ENCODE measurements around the gene PDCD2L.

The PDCD2L gene, protein sequence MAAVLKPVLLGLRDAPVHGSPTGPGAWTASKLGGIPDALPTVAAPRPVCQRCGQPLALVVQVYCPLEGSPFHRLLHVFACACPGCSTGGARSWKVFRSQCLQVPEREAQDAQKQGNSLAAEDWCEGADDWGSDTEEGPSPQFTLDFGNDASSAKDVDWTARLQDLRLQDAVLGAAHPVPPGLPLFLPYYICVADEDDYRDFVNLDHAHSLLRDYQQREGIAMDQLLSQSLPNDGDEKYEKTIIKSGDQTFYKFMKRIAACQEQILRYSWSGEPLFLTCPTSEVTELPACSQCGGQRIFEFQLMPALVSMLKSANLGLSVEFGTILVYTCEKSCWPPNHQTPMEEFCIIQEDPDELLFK

DNA sequence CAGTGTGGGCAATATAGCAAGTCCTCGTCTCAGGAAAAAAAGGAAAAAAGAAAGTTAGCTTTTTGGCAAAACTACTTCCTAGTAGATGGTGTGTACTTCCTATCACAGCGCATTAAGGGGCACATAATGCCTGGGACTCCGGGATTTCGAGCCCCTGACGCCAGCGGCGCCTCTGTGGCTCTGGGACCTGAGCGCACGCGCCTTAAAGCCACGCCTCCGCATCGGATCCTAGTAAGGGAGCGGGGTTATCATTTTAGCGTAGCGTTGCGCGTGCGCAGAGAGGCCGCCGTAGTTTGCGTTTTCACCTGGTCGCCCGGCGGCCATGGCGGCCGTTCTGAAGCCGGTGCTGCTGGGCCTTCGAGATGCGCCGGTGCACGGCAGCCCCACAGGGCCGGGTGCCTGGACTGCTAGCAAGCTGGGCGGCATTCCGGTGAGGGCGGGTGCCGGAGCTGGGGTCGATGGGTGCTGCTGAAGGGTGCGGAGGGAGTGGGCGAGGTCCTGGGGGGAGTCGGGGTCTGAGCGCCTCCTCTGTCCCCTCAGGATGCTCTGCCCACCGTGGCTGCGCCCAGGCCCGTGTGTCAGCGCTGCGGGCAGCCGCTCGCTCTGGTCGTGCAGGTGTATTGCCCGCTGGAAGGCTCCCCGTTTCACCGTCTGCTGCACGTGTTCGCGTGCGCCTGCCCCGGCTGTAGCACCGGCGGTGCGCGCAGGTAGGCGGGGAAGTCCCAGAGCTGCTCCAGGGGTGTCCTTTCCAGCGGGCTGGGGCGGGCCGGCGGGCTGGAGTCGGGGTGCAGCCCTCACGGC lies at the start of gene PDCD2L:
PDCD2L (plus strand) TSS at position 291 of the 801 bp plus-strand sequence; CDS start at position 323, 32 bp downstream.
- Mint-ChIP-seq H3K4me3 (peak within 1 kb of the TSS; percentile 97), H3K27me3 (no peaks in the 10 kb centered on the region), H3K4me1 (ENCODE audit: low read depth) (peaks cover 17% of the 10 kb centered on the region), H3K9me3 (no peaks in the 10 kb centered on the region), H3K27ac (peak within 1 kb of the TSS; percentile 83), H3K36me3 (ENCODE audit: low read depth) (peaks cover 29% of the 10 kb centered on the region)
- intact Hi-C loops (cut with micrococcal nuclease), result loop anchor here (2.0 kb wide), 1 partner anchor 24 kb away; the partner anchor contains the start of gene UBA2

DNA sequence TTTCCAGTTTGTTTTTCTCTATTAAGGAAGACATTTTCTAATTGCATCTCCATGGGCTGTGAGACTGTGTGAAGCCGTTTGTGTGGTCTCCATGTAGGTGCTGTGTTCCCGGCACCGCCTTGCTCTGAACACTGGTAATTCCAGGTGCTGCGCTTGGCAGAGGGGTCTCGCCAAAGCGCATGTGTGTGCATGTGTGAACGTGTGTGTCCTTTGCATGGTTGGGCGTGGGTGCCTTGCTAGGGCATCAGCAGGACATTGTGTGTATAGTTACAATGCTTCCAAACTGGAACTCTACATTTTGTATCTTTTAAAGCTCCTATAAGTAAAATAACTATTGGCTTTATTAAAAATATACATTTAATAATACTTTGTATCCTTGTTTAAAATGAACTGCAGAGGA lies 49.0 kb upstream of the PDCD2L start:
- no peaks in the 10 kb centered on the region for H3K27me3 Mint-ChIP-seq
- no peaks in the 10 kb centered on the region for H3K9me3 Mint-ChIP-seq
- no peak overlapping the region for H3K4me3 Mint-ChIP-seq
- H3K4me1 Mint-ChIP-seq (ENCODE audit: low read depth), result peaks cover 21% of the 10 kb centered on the region
- intact Hi-C loops (cut with micrococcal nuclease), result no loop called here
- H3K27ac Mint-ChIP-seq, result no peak overlapping the region
- H3K36me3 Mint-ChIP-seq (ENCODE audit: low read depth), result peaks cover 45% of the 10 kb centered on the region

- H3K4me1 Mint-ChIP-seq (ENCODE audit: low read depth), result peaks cover 26% of the 10 kb centered on the region
- peaks cover 37% of the 10 kb centered on the region for H3K36me3 Mint-ChIP-seq (ENCODE audit: low read depth)
- H3K27ac Mint-ChIP-seq, result no peak overlapping the region
- no peaks in the 10 kb centered on the region for H3K9me3 Mint-ChIP-seq
- H3K27me3 Mint-ChIP-seq, result no peaks in the 10 kb centered on the region
- intact Hi-C loops (cut with micrococcal nuclease), result no loop called here
- H3K4me3 Mint-ChIP-seq, result no peak overlapping the region
Observed at GRCh38 chr19:34356875-34357274, 47.3 kb upstream of the PDCD2L start.

DNA sequence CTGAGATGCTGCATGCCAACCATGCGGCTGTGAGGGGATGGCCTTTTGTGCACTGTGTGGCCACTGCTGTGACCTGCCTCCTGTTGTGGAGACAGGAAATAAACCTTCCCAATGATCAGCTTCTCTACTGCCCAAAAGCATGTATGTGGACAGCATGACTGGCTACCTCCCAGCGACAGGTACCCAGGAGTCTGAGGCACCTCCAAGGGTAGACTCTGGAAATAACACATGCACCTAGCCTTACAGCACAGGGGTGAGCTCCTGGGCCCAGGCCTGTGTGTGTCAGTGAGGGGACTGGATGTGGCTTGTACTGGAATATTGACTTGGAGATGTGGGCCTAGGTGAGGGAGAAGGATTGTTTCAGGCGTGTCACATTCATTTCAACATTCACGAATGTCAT lies 46.8 kb upstream of the PDCD2L start:
- Mint-ChIP-seq H3K27me3 (no peaks in the 10 kb centered on the region), H3K9me3 (no peaks in the 10 kb centered on the region), H3K27ac (peak overlapping the region; percentile 90), H3K36me3 (ENCODE audit: low read depth) (peaks cover 33% of the 10 kb centered on the region), H3K4me1 (ENCODE audit: low read depth) (peaks cover 26% of the 10 kb centered on the region), H3K4me3 (no peak overlapping the region)
- intact Hi-C loops (cut with micrococcal nuclease), result no loop called here

DNA sequence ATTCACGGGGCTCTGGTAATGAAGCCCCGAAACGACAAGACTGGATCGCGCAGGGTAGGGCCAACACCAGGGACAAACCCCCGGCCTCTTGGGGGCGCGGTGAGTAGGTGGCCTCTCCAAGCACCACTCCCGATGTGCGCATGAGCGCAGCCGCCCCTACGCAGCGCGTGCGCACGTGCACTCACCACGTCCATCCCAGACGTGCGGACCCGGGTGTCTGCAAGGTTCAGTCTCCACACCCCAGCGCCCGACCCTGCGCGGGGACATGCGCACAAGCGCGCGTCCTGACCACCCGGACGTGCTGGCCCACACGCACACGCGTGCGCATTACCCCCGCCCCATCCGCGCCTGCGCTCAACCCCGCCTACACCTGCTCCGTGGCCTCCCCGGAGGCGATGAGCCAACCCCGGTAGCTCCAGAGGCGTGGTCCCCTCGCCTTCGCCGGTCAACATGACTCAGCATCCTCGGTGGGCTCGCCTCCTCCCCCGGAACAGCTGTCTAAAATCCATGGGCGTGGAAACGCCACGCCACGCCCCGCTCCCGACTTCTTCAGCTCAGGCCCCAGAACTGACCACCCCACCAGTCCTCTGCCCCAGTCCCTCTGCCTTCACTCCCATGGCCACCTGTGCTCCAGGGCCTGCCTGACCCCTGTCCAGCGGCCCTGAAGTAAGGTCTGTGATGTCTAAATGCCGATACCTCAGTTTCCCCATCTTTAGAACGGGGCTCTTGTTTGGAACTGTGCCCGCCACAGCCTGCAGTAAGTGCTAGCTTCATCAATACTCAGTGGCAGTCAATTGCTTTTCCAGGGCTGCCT lies 44.9 kb upstream of the PDCD2L start:
- Mint-ChIP-seq H3K4me1 (ENCODE audit: low read depth) (peaks cover 30% of the 10 kb centered on the region), H3K27ac (peak overlapping the region; percentile 90), H3K9me3 (no peaks in the 10 kb centered on the region), H3K4me3 (peak overlapping the region; percentile 79), H3K27me3 (no peaks in the 10 kb centered on the region), H3K36me3 (ENCODE audit: low read depth) (peaks cover 19% of the 10 kb centered on the region)
- intact Hi-C loops (cut with micrococcal nuclease), result no loop called here

DNA sequence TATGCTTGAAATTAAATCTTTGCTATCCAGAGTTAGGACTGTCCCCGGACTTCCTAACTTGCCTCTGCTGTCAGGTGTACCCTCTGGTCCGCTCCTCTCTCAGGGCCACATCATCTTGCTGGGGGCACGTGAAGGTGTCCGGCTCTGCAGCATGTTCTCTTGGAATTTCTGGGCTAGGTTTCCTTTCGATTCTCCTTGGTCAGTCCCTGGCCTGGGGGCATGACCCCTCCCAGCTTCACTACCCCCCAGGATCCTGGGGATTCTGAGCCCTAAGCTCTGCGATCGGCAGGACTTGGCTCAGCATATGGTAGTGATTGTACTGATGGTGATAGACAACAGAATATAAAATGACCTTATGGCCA lies 44.3 kb upstream of the PDCD2L start:
- peaks cover 14% of the 10 kb centered on the region for H3K36me3 Mint-ChIP-seq (ENCODE audit: low read depth)
- peak overlapping the region; percentile 79 for H3K4me3 Mint-ChIP-seq
- intact Hi-C loops (cut with micrococcal nuclease), result no loop called here
- no peaks in the 10 kb centered on the region for H3K9me3 Mint-ChIP-seq
- H3K27me3 Mint-ChIP-seq, result no peaks in the 10 kb centered on the region
- peaks cover 35% of the 10 kb centered on the region for H3K4me1 Mint-ChIP-seq (ENCODE audit: low read depth)
- H3K27ac Mint-ChIP-seq, result peak overlapping the region; percentile 90

- intact Hi-C loops (cut with micrococcal nuclease), result no loop called here
Observed at GRCh38 chr19:34360354-34360909, 43.8 kb upstream of the PDCD2L start.

DNA sequence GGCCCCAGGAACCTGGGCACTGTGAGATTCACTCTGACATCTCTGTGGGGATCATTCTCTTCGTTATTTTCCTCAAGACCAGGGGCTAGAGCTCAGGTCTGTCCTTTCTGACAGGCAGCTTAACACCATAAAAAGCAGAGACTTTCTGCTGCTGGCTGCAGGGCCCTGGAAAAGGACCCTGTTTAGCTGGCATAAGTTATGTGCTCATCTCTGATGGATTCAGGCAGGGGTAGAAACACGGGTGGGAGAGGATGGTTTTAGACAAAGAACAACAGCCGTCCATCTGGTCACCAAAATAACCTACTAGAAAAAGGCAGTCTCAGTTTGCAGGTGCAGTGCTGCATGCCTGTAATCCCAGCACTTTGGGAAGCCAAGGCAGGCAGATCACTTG lies 41.5 kb upstream of the PDCD2L start:
- Mint-ChIP-seq H3K9me3 (no peaks in the 10 kb centered on the region), H3K36me3 (ENCODE audit: low read depth) (peaks cover 11% of the 10 kb centered on the region), H3K27ac (no peak overlapping the region), H3K4me1 (ENCODE audit: low read depth) (peaks cover 57% of the 10 kb centered on the region), H3K27me3 (no peaks in the 10 kb centered on the region), H3K4me3 (no peak overlapping the region)
- intact Hi-C loops (cut with micrococcal nuclease), result no loop called here

More at GRCh38 chr19:34360354-34360909, 43.8 kb upstream of the PDCD2L start:
- Mint-ChIP-seq H3K4me1 (ENCODE audit: low read depth) (peaks cover 35% of the 10 kb centered on the region), H3K27me3 (no peaks in the 10 kb centered on the region), H3K27ac (peak overlapping the region; percentile 90), H3K9me3 (no peaks in the 10 kb centered on the region), H3K36me3 (ENCODE audit: low read depth) (peaks cover 11% of the 10 kb centered on the region), H3K4me3 (peak overlapping the region; percentile 79)

GRCh38 chr19:34363094-34363493 lies 41.1 kb upstream of the PDCD2L start:
- Mint-ChIP-seq H3K36me3 (ENCODE audit: low read depth) (peaks cover 10% of the 10 kb centered on the region), H3K27me3 (no peaks in the 10 kb centered on the region), H3K4me1 (ENCODE audit: low read depth) (peaks cover 60% of the 10 kb centered on the region), H3K4me3 (no peak overlapping the region), H3K9me3 (no peaks in the 10 kb centered on the region), H3K27ac (no peak overlapping the region)
- intact Hi-C loops (cut with micrococcal nuclease), result no loop called here

- peaks cover 6% of the 10 kb centered on the region for H3K36me3 Mint-ChIP-seq (ENCODE audit: low read depth)
- peak overlapping the region; percentile 76 for H3K27ac Mint-ChIP-seq
- no peak overlapping the region for H3K4me3 Mint-ChIP-seq
- H3K27me3 Mint-ChIP-seq, result no peaks in the 10 kb centered on the region
- intact Hi-C loops (cut with micrococcal nuclease), result no loop called here
- H3K9me3 Mint-ChIP-seq, result no peaks in the 10 kb centered on the region
- H3K4me1 Mint-ChIP-seq (ENCODE audit: low read depth), result peaks cover 56% of the 10 kb centered on the region
Observed at GRCh38 chr19:34363930-34364329, 40.3 kb upstream of the PDCD2L start.

DNA sequence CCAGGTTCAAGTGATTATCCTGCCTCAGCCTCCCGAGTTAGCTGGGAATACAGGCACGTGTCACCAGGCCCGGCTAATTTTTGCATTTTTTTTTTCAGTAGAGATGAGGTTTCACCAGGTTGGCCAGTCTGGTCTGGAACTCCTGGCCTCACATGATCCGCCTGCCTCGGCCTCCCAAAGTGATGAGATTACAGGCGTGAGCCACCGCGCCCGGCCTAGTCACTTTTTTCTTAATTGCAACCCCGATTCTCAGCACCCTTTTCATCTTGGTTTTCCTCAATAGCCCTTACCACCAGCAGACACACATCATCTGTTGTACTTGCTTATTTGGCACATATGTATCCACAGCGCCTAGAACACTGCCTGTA lies 39.8 kb upstream of the PDCD2L start:
- Mint-ChIP-seq H3K9me3 (no peaks in the 10 kb centered on the region), H3K27me3 (no peaks in the 10 kb centered on the region), H3K4me1 (ENCODE audit: low read depth) (peaks cover 52% of the 10 kb centered on the region), H3K36me3 (ENCODE audit: low read depth) (peaks cover 2% of the 10 kb centered on the region), H3K27ac (peak overlapping the region; percentile 76), H3K4me3 (peak overlapping the region; percentile 95)
- intact Hi-C loops (cut with micrococcal nuclease), result no loop called here

DNA sequence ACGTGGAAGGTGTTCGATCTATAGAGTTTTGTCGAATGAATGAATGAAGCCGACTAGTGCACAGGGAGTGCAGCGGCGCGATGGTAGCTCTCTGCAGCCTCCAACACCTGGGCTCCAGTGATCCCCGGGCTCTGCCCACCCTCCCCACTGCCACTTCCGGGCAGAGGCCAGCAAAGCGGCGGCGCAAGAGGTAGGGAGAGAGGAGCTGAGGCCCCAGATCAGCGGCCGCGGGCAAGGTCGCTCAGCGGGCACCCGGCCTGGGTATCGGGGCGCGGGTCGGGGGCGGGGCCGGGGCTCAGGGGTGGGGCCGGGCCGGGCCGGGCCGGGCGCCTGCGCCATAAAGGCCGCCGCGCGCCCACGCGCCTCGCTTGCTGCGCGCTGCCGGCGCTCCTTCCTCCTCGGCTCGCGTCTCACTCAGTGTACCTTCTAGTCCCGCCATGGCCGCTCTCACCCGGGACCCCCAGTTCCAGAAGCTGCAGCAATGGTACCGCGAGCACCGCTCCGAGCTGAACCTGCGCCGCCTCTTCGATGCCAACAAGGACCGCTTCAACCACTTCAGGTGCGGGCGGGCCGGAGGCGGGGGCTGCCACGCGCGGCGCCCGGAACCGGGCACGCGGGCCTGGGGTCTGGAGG lies 39.3 kb upstream of the PDCD2L start, which contains the start of gene GPI:
GPI (plus strand) TSS at position 367 of the 633 bp plus-strand sequence; CDS start at position 438, 71 bp downstream.
- no peaks in the 10 kb centered on the region for H3K27me3 Mint-ChIP-seq
- H3K36me3 Mint-ChIP-seq (ENCODE audit: low read depth), result no peaks in the 10 kb centered on the region
- peak within 1 kb of the TSS; percentile 76 for H3K27ac Mint-ChIP-seq
- intact Hi-C loops (cut with micrococcal nuclease), result loop anchor here (5.0 kb wide), 1 partner anchor 62 kb away; the partner anchor contains the start of gene UBA2
- H3K4me1 Mint-ChIP-seq (ENCODE audit: low read depth), result peaks cover 52% of the 10 kb centered on the region
- H3K9me3 Mint-ChIP-seq, result no peaks in the 10 kb centered on the region
- peak within 1 kb of the TSS; percentile 95 for H3K4me3 Mint-ChIP-seq

Measured in dendritic cell treated with granulocyte-macrophage colony-stimulating factor and Interleukin-4, amounts not matched to agents 40 ng/mL and 50 ng/mL, for 4 days (primary cell).